Measurements from ENCODE around the gene CYB5A.

- TF ChIP-seq CTCF (IDR thresholded peaks at IDR 0.05) (no peak), POLR2A (IDR thresholded peaks at IDR 0.05) (no peak)
Observed at GRCh38 chr18:74273394-74273793, 18.4 kb downstream of the CYB5A start.

Data from thyroid gland (tissue), 4 donors.